NCI-H2196 treated with DMSO at 0.1 percent for 48 hours (cell line): ENCODE results near the gene SNRNP70.
A peak's percentile ranks its signal among the peaks of the same experiment; 100 is the strongest.
"Not testable (repeated sequence)": the region's sequence is repeated elsewhere in the genome, so short reads cannot be mapped to it uniquely, and the experiment has no call there.

Experiments used
- DNase-seq: peaks from one replicate; lab custom pipeline; 2025; ENCODE audit not compliant: unreplicated experiment; lab: John Stamatoyannopoulos, UW

Gene SNRNP70

GRCh38 chr19:49145573-49146407 lies 60.5 kb downstream of the SNRNP70 start:
- peak; percentile 42 for DNase-seq

GRCh38 chr19:49146408-49146770 lies 61.1 kb downstream of the SNRNP70 start:
- DNase-seq = not testable (repeated sequence)

- no peak for DNase-seq
Observed at GRCh38 chr19:49148044-49148682, 62.9 kb downstream of the SNRNP70 start.

DNA sequence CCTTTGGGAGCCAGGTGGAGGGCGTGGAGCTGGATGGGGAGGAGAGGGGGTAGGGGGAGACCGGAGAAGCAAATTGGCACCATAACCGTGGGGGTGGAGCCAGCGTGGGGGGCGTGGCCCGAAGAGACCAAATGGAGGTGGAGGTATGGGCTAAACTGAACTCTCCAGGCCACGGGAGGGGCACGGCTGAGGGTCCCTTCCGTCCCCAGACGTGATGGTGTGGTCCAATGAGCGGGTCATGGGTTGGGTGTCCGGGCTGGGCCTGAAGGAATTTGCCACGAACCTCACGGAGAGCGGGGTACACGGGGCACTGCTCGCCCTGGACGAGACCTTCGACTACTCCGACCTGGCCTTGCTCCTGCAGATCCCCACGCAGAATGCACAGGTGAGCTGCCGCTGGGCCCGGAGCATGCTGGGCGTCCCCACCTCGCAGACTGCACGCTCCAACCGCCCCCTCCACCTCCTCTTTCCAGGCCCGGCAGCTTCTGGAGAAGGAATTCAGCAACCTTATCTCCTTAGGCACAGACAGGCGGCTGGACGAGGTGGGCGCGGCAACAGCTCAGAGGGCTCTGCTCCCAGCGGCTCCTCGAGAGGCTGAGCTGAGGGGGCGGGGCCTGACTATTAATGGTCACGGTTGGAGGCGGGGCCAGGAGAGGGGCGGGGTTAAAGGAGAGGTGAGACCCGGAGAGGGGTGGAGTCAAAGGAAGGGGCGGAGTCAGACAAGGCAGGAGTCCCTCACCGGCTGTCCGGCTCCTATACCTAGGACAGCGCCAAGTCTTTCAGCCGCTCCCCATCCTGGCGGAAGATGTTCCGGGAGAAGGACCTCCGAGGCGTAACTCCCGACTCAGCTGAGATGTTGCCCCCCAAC lies 63.8 kb downstream of the SNRNP70 start:
- DNase-seq = peak; percentile 92

DNA sequence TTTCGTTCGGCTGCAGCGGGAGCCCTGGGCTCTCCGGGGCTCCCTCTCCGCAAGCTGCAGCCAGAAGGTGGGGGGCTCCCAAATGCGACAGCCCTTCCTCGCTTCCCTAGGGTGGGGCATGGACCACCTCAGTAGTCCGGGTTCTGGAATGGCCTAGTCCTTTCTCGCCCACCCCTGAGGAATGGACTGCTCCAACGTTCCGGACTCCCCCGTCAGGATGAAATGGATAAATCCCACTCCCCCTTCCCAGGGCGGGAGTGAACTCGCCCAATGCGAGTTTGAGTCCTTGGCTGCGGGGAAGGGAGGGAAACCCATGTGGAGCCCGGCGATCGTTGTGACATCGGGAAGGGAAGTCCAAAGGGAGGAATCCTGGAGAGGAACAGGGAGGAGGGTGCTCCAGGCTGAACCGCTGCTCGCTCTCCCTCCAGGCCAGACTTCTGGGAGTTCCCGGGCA lies 64.4 kb downstream of the SNRNP70 start:
- peak; percentile 39 for DNase-seq

- peak; percentile 90 for DNase-seq
Observed at GRCh38 chr19:49150106-49150943, 65.1 kb downstream of the SNRNP70 start.

DNA sequence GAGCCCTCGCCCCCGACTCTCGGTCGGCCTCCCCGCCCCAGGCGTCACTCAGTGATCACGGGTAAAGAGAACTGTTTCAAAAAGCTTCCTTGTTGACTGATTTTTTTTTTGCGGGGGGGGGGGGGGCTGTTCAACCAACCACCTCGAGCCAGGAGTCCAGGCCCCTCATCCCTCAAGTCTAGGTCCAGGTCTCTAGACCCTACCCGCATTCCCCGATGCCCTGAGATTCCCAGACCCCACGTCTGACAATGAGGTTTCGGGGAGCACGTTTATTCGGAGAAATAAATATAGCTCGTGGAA lies 65.6 kb downstream of the SNRNP70 start:
- DNase-seq = no peak

DNA sequence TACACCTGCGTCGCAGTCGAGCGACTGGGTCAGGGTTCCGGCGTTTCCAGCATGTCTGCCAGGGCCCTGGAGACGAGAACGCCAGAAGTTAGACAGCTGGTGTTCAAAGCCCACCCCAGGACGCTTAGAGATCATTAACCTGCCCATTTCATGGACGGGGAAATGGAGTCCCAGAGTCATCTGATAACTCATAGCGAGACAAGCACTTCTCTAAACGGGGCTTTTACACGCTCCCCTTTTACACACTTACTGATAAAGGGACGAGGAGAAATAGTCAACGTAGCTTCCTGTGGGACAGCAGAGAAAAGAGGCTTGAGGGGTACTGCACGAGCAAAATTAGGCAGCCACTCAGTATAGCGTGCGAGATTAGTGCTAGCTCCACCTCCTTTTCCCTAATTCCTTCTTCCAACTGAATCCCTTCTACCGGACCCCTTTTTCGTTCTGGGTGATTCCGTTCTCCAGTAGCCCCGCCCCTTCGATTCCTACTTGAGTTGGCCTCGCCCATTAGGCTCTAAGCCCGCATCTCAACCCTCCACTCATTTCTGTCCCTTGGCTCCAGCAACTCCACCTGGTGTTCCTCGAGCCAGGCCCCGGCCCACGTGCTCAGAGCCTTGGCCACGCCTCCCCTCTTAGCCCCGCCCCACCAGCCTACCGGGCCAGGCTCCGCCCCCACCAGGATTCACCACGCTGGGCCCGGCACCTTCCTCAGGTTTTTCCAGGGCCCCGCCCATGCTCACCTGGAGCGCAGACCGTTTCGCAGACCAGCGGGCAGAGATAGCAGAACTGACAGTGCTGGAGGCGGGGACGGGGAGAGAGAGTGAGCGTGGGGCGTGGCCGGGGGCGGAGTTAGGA lies 66.2 kb downstream of the SNRNP70 start:
- DNase-seq = peak; percentile 98

DNA sequence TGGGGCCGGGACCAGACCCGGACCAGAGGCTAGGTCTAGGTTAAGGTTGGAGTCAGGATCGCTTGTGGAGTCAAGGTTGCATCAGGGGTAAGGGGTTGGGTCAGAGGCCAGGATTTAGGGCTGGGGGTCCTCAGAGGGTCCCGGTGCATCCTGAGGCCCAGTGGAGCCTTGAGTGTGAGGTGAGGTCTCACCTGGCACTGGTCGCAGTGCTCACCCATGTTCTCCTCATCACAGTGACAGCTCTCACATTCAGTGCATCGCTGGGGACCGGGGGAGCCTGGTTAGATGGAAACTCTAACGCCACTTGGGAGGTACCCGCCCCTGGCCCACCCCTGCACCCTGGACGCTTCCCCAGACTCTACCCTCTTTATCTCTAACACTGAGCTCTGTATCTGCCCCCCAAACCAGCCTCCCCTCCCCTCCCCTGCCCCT lies 66.9 kb downstream of the SNRNP70 start:
- DNase-seq = no peak

DNA sequence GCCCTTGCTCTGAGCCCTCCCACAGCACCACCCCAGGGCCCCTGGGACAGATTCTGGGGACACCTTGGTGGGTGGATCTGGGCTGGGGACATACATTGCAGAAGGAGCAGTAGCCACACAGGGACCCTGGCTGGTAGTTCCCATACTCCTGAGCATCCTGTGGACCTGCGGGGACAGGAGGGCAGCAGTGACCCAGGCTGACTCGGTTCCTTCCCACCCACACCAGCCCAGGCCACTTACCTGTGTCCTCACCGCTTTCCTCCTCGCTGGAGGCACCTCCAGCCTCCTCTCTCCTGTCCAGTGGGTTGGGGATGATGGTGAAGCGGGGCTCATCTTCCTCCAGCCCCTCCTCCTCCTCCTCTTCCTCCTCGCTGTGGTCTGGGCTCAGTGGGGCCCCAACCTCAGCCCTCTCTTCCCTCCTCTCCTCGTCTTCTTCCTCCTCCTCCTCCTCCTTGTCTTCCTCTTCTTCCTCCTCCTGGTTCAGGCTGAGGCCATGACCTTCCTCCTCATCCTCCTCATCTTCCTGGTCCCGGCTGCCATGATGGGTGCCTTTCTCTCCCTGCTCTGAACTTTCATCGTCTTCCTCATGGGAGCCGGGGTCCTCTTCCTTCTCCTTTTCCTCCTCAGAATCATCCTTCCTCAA lies 68.0 kb downstream of the SNRNP70 start:
- no peak for DNase-seq

DNA sequence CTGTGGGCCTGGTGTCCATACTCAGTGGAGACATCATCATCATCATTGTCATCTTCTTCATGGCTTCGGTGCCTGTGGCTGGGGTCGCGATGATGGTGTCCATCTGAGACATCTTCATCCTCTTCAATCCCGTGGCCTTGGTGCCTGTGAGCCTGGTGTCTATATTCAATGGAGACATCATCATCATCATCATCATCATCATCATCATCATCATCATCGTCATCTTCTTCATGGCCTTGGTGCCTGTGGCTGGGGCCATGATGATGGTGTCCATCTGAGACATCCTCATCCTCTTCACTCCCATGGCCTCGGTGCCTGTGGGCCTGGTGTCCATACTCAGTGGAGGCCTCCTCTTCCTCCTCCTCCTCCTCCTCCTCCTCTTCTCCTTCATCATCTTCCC lies 69.0 kb downstream of the SNRNP70 start:
- DNase-seq = no peak

- DNase-seq = no peak
Observed at GRCh38 chr19:49155005-49155819, 70.0 kb downstream of the SNRNP70 start, which contains the start of gene HRC. Gene HRC, minus strand, starts transcription at chr19:49155396. Its CDS starts 159 bp downstream, at chr19:49155237.

DNA sequence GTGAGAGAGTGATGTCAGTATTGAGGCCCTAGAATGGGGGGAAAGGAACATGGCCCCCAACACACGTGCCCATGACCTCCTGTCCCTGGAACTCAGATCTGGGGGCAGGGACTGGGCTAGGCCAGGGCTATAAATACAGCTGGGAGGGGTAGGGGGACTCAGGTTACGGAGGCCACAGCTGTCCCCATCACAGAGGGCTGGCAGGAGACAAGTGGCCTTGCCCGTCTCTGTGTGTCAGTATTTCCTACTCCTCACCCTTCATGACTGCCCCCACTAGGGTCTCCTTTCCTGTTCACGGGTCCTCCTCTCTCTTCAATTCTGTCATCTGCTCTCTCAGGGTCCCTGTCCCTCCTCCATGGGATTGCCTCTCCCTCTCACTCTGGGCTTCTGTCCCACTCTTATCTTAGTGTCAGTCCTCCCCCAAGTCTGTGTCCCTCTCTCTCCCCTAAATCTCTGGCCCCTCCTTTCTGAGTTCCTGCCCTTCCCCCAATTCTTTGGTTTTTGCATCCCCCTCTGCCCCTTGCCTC lies 70.6 kb downstream of the SNRNP70 start:
- DNase-seq = no peak

- peak; percentile 70 for DNase-seq
Observed at GRCh38 chr19:49157445-49158224, 72.4 kb downstream of the SNRNP70 start, which contains the start of gene TRPM4. Gene TRPM4, plus strand, starts transcription at chr19:49157792. Its CDS starts 75 bp downstream, at chr19:49157867.
